ENCODE results near the gene RRAGC.
"Not testable (repeated sequence)": the region's sequence is repeated elsewhere in the genome, so short reads cannot be mapped to it uniquely, and the experiment has no call there.

Gene RRAGC

GRCh38 chr1:38858833-38859560, 575 bp downstream of the RRAGC start:
- DNase-seq, result peak in 37 of 56 donors; percentile 9 to 61 (median 40)

- DNase-seq, result no peak
Measured at GRCh38 chr1:38852780-38853179, 6.8 kb downstream of the RRAGC start.

DNA sequence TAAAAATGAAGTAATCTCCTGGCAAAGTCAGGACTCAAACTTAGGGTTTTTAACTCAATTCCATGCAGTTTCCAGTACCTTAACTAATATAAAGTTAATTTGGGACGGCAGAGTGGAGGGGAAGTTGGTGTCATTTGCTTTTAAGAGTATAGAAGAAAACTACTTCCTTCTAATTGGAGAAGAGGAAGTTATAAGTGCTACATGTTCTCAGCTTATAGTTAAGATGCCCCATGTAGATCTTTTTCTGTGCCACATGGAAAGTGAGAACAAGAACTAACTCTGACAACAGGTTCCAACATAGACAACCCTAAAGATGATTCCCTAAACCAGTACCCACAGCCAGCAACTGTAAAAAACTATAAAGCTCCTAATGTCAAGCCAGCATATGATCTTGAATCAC, 11.5 kb downstream of the RRAGC start:
- no peak for DNase-seq

- DNase-seq, result no peak
Measured at GRCh38 chr1:38846210-38846609, 13.4 kb downstream of the RRAGC start.

DNA sequence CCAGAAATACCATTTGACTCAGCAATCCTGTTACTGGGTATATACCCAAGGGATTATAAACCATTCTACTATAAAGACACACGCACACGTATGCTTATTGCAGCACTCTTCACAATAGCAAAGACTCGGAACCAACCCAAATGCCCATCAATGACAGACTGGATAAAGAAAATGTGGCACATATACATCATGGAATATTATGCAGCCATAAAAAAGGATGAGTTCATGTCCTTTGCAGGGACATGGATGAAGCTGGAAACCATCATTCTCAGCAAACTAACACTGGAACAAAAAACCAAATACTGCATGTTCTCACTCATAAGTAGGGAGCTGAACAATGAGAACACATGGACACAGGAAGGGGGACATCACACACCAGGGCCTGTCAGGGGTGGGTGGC, 14.5 kb downstream of the RRAGC start:
- DNase-seq, result not testable (repeated sequence)

DNA sequence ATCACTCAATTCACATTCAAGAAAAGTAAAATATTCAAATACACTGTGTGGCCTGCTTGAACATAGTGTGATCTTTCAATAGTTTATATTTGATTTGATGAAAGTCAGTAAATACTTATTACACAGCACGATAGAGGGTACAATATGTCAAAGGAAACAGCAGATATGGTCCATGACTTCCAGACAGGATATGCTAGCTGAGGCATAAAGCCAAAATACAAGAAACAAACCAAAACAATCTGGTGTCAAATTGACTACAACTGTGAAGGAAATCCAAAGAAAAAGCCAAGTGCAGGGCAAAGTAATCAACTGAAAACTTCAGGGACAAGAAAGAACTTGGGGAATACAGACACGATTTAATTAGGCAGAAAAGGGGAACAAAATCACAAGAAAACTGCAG, 19.3 kb downstream of the RRAGC start:
- no peak for DNase-seq

GRCh38 chr1:38839363-38839762, 20.2 kb downstream of the RRAGC start:
- DNase-seq, result no peak

DNA sequence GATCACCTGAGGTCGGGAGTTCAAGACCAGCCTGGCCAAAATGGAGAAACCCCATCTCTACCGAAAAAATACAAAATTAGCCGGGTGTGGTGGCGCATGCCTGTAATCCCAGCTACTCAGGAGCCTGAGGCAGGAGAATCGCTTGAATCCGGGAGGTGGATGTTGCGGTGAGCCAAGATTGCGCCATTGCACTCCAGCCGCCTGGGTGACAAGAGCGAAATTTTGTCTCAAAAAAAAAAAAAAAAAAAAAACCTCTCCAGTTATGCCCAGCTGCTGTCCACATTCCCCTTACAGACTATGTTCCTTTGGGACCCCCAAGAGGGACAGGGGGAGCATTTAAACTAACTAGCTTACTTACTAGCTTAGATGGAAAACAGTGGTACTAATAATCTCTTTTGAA, 23.3 kb downstream of the RRAGC start:
- not testable (repeated sequence) for DNase-seq

DNA sequence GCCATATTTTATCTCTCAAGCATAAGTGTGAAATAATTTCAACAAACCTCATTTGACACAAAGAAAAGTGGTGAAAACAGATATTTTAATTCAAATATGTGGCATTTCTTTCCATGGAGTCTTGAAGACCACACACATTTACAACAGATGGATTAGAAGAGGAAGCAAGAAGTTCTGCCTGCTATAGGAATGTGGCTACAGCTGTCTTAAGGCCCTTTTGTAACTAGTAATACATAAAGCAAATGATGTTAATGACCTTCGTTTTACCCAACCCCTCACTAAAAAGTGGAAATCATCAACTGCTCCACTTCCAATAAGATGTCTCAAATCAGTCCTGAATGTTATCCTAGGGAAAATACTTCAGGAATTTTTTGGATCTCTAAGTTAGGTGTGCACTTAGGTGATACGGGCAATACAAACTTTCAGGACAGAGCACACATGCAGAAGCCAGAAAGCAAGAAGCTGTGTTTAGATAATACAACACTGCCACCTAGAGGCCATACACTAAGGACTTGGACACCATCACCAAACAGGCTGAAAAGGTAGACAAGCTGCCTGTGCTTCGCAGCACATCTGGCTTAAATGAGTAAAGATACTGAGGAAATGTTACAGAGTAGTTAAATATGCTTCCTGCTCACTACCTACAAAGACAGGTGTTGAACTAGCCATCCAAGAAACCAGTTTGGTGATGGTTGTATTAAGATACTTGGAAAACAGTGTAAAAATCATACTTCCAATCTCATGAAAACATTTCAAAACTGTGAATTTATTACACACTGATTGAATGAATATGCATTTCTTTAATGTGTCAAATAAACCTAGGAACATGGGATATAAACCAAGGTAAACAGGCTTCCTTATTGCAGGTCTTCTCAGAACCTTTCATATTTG, 24.4 kb downstream of the RRAGC start:
- peak in 21 of 56 donors; percentile 5 to 70 (median 17) for DNase-seq

DNA sequence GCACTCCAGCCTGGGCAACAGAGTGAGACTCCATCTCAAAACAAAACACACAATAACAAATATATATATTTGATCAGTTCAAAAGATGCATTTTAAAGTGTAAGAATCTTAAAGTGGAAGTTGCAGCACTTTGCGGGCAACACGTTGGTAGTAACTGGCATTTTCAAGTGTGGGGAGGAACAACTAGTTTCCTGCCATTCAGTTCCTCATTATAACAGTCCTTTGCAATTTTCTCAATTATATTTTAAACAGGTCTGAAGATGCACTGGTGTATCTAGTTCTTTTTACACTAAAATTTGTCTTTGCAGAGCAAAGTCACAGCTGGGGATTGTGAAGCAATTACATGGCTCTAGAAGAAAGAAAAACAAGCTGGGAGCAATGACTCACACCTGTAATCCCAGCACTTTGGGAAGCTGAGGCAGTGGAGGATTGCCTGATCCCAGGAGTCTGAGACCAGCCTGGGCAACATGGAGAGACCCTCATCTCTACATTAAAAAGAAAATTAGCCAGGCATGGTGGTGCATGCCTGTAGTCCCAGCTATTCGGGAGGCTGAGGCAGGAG, 25.3 kb downstream of the RRAGC start:
- DNase-seq, result no peak

DNA sequence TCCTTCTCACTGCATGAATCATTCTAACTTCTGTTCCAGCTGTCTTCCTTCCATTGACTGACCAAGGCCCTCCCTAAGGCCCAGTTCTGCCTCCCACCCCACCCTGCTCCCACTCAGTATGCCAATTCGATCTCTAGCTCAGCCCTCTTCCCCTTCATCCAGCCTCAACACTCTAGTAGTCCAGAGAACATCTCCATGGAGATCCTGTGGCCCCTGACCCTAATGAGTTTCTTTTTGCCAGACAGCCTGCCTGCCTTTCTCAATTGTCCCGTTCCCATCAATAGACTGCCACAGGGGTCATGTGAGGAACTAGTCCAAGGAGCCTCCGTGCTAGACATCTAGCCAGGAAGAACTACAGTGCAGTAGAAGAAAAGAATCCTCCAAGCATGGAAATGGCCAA, 26.4 kb downstream of the RRAGC start:
- DNase-seq, result peak in 22 of 56 donors; percentile 7 to 67 (median 27)

DNA sequence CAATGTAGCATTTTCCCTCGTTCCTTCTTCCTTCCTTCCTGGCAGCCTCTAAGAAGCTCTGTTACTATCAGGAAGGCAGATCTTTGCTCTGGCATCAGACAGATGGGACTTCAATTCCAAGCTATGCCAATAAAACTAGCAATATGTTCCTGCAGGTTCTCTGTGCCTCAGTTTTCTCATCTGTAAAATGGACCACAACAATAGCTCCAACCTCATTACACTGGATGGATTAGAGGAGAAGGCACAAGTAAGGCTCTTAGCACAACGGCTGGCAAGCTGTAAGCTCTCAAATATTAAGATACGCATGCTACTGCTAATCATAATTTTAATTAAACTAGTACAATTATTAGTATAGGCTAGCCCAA, 27.2 kb downstream of the RRAGC start:
- DNase-seq, result no peak

DNA sequence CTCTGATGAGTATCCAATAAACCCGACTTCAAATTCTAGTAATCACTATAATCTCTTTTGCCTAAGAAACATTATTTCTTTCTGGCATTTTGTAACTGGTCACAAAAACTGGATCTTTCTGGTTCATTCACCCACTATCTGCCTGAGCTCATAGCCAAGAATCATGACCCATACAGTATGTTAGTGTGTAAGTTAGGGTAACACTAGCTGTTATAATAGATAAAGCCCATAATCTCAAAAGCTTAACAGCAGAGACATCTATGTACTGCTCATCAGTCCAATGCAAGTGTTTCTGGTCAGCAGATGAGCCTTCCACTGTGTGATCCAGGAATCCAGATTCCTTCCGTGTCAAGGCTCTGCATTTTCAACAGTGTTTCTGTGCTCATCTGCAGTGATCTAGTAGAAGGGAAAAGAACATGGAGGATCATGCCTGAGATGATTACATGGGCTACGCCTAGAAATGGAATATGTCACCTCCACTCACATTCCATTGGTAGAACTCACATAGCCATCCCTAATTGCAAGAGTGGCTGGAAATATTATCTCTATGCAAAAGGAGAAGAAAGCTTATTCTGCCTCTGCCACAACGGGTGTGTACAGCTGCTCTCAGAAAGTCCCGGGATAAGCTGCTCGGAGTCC, 27.7 kb downstream of the RRAGC start:
- no peak for DNase-seq

- no peak for DNase-seq
Measured at GRCh38 chr1:38829368-38829767, 30.2 kb downstream of the RRAGC start.

GRCh38 chr1:38827318-38827717, 32.3 kb downstream of the RRAGC start:
- DNase-seq, result peak in 9 of 56 donors; percentile 14 to 54 (median 38)

- no peak for DNase-seq
Measured at GRCh38 chr1:38826886-38827285, 32.7 kb downstream of the RRAGC start.

GRCh38 chr1:38826262-38826661, 33.3 kb downstream of the RRAGC start:
- no peak for DNase-seq

GRCh38 chr1:38820860-38821259, 38.7 kb downstream of the RRAGC start:
- no peak for DNase-seq

GRCh38 chr1:38819516-38819915, 40.1 kb downstream of the RRAGC start:
- no peak for DNase-seq

DNA sequence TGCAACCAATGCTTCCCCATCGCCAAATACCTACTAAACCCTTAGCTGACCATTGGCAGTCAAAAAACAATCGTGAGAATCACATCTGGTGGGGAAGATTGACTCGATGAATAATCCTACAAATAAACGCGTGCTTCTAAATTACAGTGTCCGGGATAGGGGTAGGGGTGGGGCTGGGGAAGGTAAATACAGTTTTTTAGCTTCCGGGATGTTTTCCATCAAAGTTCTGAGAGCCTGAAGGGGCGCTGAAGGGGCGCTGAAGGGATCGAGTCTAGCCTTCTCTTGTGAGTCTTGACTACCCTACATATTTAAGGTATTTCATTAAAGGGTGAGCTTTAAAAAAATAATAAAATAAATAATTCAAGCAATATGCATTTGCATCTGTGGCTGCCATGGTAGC, 40.5 kb downstream of the RRAGC start:
- DNase-seq, result no peak

DNA sequence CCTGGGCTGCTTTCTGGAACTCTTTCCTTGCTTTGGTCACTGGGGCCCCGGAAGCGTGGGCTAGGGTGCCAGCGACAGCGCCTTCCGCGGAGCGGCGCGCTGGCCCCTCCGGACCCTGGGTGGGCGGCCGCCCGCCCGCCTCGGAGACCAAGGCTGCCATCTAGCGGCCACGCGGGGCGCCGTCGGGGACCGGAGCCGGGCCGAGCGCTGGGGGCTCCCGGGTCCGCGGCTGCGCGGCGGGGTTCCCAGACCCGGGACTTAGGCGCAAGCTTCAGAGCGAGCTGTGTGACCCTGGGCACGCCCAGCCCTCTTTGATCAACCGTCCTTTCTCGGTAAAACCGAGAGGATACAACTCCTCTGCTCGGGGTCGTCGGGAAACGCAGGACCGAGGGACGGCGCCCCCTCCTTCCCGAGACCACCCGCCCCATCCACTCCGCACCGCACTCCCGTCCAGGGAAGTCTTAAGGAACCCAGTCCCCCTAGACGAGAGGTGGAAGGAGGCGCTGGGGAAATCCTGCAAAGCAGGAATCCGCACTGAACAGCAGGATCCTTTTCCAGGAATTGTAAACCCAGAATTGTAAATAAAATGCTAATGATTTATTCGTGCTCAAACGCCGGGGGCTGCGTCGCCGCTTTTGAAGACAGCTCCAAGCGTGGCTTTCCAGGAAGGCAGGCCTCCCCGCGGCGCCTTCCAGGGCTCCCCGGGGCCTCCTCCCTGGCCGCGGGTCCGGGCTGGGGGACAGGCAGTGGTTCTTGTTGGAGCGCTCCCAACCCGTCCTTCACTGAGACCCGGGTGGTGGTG, 41.2 kb downstream of the RRAGC start:
- peak in 12 of 56 donors; percentile 8 to 47 (median 28) for DNase-seq

Measured in nucleus accumbens (tissue), 56 donors.